Activated CD8-positive, alpha-beta memory T cell treated with anti-CD3 and anti-CD28 coated beads for 4 hours (primary cell): ENCODE results near the gene CFLAR.
"Not testable (repeated sequence)": the region's sequence is repeated elsewhere in the genome, so short reads cannot be mapped to it uniquely, and the experiment has no call there.

Experiments used
- DNase-seq, 2 donors: peaks; one replicate each; pipeline ENCODE4 v3.0.0-alpha.2; 2020; ENCODE audit warnings: low read depth in 2 of 2

The CFLAR gene

DNA sequence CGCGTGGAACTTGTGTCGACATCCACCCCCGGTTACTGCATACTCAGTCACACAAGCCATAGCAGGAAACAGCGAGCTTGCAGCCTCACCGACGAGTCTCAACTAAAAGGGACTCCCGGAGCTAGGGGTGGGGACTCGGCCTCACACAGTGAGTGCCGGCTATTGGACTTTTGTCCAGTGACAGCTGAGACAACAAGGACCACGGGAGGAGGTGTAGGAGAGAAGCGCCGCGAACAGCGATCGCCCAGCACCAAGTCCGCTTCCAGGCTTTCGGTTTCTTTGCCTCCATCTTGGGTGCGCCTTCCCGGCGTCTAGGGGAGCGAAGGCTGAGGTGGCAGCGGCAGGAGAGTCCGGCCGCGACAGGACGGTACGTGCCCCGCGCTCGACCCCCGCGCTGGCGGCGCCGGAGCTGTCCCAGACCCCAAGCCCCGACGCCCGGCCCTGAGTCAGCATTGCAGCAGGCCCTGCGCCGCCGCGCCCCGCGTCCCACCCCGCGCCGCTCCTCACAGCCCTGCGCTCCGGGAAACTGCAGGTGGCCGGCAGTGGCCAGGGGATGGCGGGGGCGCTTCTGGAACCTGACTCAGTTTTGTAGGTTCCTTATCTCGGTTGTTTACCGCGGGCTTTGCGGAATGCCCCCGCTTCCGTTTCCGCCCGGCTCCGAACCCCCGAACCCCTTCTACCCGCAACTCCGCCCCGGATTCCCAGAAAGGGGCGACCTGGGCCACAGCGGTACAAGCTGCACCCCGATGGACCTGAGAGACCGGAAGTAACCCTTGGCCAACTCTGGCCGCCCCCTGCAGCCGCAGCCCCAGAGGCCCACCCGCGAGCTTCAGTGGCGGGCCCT lies at the start of gene CFLAR:
Gene CFLAR (plus strand): TSS at position 50 of the 844 bp plus-strand sequence. CDS start 13,702 bp downstream, outside the sequence.
- DNase-seq: peak; percentile 63 to 66

DNA sequence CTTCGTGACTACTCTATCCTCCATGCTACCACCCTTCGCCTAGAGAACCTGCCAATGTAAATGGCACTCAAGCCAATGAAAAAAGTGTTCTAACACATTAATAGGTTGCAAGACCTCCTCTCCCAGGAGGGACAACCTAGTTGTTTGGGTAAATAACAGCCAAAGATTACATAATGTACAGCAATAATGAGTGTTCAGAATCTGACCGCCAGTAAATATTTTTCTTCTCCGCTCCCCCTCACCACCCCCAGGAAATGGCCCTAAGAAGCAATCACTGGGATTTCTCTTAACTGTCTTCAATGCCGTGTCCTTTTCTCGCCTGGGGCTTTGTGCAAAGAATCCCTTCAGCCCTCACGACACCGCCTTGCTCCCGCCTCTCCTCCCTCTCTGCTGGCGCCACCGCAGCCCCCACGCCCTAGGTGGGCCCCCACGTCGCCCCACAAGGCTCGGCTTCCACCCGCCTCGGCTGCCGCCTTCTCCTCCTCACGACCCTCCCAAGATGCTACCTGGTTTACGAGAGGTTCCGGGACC lies 45.0 kb upstream of the CFLAR start:
- DNase-seq: peak in 1 of 2 donors; percentile 17

DNA sequence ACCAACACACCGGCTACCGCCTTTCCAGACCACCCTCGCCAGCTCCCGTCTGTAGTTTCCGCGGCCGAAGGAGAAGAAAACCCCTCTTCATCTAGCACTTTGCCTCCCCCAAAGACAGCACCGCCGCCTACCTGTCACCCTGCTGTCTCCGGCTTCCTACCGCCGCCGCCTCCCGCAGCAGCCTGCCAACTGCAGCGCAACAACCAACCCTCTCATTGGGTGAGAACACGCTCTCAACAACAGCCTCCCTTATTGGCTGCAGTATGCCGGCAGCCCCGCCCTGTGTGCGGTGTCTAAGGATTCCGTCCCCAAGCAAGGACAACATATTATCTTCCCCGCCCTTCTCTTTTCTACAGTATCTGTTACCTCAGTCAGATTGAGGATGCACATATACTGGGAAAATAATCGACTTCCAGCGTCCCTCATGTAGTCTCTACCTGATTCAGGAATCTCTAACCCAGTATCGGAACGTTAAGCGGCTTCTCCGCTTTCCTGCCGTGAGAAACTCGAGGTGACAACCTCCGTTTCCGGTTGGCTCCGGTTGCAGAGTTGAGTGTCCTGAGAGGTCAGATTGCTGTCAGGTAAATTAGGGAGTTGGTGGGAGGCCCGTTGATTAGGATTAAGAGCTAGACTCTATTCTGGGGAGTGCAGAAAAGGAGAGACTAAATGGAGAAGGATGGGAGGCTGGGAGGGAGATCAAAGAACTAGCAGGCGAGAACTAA lies 44.3 kb upstream of the CFLAR start, which contains the start of the genes HYCC2 and NDUFB3:
Gene HYCC2 (minus strand): TSS at position 193 of the 722 bp plus-strand sequence. CDS start 47,662 bp downstream, outside the sequence.
Gene NDUFB3 (plus strand): TSS at position 523 of the 722 bp plus-strand sequence. CDS start 6,882 bp downstream, outside the sequence.
- peak; percentile 79 to 87 for DNase-seq

DNA sequence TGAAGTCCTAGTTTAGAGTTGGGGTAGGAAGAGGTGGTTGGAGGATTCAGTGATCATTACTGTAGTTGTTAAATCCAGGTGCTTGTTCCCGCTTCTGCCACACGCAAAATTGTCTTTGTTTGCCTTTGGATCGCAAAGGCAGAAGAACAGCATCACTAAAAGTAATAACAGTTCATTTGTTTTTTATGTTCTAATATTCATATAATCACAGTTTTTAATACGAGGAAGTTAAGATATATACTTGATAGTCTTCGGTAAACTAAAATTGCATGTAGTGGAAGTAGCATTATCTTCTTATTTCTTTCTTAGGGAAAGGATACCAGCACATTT lies 43.8 kb upstream of the CFLAR start:
- DNase-seq: no peak

DNA sequence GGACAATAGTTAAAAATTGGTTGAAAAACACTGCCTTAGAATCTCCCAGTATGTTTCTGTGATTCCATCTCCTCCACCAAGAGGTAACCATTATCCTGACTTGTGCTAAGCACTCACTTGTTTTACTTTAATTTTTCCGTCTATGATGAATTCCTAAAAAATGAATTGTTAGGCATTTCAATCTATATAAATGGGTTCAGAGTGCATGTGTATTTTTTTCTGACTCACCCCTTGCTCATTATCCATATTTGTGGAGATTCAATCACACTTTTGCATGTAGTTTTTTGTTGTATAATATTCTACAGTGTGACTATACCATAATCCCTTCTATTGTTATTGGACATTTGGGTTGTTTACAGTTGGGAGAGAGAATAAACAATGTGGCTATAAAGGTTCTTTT lies 42.9 kb upstream of the CFLAR start:
- no peak for DNase-seq

DNA sequence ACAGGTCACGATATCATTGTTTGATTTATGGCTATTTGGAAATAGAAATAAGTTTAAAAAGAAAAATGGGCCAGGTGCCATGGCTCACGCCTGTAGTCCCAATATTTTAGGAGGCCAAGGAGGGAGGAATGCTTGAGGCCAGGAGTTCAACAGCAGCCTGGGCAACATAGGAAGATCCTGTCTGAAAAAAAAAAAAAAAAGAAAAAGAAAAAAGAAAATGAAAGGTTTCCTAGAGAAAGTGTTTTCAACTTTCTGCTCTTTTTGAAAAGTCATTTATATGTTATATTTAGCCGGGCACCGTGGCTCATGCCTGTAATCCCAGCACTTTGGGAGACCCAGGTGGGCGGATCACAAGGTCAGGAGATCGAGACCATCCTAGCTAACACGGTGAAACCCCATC lies 41.0 kb upstream of the CFLAR start:
- DNase-seq: no peak

DNA sequence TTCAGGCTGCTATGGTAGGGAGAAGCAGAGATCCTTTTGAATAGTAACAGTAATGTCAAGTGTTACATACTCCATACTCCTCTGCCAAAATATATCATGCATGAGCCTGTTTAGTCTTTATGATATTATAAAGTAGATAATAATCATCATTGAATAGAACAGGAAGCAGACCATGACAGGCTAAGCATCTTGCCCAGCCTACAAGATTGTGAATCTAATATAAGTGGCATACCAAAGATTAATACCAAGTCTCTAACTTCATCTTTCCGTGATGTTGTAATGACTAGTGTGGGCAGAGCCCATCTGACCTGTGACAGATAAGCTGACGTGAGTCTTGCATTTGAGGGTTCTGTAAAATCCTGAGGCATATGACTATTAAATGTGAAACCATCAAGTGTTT lies 31.1 kb upstream of the CFLAR start:
- no peak for DNase-seq

DNA sequence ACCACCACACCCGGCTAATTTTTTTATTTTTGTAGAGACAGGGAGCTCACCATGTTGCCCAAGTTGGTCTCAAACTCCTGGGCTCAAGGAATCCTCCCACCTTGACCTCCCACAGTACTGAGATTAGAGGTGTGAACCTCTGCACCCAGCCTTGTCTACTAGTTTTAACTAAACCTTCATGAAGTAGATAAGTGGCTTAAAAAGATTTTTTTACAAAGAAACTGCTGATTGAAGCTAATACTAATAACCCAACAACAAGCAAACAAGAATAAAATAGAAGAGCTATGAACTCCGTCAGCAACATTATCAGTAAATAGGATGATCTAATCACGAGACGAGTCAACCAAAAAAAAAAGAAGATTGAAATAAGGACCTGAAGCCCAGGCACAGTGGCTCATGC lies 25.4 kb upstream of the CFLAR start:
- DNase-seq: no peak

DNA sequence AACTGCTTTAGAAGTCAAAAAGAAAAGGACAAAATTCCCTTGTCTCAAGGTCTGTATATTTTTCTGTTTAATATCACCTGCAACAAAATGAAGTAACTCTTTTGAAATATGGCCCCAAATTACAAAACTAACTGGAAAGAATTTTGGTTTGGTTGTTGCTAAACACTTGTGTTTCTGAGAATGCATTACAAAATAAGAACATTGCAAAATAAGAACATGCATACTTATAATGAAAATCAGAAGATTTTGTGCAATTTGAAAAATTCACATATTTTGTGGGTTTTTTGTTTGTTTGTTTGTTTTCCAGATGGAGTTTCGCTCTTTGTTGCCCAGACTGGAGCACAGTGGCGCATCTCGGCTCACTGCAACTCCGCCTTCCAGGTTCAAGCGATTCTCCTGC lies 22.4 kb upstream of the CFLAR start:
- no peak for DNase-seq

DNA sequence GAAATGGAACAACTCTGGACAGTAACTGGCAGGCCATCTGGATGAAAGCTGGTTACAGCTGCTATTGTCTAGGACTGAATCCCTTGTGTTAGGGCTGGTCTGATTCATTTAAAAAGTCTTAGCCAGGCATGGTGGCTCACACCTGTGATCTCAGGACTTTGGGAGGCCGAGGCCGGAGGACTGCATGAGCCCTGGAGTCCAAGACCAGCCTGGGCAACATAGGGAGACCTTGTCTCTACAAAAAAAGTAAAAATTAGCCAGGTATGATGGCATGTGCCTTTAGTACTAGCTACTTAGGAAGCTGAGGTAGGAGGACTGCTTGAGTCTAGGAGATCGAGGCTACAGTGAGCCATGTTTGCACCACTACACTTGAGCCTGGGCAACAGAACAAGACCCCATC lies 15.5 kb upstream of the CFLAR start:
- DNase-seq: no peak

DNA sequence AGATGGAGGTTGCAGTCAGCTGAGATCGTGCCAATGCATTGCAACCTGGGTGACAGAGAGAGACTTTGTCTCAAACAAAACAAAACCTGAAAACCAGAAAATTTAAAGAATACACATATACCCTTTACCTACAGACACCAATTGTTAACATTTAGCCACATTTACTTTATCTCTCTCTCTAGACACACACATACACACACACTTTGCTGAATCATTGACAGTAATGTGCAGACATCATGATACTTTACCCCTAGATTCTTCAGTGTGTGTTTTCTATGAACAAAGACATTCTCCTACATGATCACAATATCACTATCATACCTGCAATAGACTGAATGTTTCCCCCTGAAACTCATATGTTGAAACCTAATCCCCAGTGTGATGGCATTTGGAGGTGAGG lies 10.2 kb upstream of the CFLAR start:
- no peak for DNase-seq

DNA sequence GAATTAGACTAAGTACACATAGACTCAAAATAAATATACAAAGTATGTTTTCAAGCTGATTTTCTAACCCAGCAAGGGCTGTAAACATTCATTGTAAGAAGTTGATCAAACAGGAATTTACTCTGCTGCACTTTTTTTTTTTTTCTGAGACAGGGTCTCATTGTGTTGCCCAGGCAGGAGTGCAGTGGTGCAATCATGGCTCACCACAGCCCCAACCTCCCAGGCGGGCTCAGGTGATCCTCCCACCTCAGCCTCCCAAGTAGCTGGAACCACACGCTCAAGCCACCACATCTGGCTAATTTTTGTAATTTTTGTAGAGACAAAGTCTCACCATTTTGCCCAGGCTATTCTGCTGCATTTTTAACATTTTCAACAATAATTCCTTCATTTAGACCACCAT lies 8.3 kb upstream of the CFLAR start:
- no peak for DNase-seq

DNA sequence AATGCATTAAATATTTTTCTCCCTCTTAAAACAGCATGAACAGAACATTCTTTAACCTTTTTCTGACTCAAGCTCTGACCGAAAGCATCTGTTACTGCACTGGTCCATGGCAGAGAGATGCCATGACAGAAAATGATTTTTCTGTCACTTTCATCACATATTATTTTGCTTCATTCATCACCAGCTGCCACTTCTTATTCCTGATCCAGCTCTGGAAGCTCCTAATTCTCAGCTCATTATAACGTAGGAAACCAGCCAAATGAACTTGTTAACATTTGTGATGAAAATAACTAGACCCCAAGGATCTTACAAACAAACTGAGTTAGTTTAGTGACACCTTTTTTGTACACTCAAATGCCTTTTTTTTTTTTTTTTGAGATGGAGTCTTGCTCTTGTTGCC lies 7.6 kb upstream of the CFLAR start:
- no peak for DNase-seq

DNA sequence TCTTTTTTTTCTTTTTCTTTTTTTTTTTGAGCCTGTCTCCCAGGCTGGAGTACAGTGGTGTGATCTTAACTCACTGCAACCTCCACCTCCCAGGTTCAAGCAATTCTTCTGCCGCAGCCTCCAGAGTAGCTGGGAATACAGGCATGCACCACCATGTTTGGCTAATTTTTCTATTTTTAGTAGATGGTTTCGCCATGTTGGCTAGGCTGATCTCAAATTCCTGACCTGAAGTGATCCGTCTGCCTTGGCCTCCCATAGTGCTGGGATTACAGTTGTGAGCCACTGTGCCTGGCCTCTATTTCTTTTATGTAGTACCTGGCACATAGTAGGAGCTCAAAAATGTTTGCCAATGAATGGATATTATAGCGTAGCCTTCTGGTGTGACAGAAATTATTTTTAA lies 6.8 kb upstream of the CFLAR start:
- no peak for DNase-seq

DNA sequence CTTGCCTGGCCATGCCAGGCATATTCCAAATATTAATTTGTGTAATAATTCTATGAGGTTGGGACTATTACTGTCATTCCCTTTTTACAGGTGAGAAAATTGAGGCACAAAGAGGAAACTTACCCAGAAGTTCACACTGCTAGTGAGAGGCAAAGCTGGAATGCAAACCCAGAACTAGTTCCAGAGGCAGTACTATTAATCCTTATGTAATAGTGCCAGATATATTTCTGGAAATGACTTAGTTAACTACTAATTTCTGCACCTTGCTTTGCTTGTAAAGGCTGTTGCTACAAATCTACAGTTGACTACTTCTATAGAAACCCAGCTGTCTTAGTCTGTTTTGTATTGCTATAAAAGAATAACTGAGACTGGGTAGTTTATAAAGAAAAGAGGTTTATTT lies 5.3 kb upstream of the CFLAR start:
- DNase-seq: no peak

DNA sequence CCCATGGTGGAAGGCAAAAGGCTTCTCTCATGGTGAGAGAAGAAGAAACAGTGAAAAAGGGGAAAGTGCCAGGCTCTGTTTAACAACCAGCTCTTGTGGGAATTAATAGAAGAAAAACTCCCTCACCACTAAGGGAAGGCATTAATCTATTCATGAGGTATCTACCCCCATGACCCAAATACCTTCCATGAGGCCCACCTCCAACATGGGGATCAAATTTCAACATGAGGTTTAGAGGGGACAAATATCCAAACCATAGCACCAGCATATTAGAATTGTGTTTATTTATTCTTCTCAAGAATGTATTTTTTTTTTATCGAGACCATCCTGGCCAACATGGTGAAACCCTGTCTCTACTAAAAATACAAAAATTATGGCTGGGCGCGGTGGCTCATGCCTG lies 4.9 kb upstream of the CFLAR start:
- DNase-seq: no peak

DNA sequence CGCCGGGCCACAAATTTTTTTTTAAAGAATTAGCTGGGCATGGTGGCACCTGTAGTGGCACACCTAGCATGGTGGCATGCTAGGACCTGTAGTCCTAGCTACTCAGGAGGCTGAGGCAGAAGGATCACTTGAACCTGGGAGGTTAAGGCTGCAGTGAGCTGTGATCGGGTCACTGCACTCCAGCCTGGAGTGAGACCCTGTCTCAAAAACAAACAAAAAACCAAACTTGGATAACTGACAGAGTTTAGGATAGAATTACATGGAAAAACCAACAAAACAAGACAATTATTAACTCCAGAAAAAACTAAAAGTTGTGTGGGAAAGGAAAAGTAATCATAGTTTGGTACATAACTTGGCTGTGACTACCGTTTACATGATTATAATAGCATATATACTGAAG lies 1.6 kb upstream of the CFLAR start:
- no peak for DNase-seq

DNA sequence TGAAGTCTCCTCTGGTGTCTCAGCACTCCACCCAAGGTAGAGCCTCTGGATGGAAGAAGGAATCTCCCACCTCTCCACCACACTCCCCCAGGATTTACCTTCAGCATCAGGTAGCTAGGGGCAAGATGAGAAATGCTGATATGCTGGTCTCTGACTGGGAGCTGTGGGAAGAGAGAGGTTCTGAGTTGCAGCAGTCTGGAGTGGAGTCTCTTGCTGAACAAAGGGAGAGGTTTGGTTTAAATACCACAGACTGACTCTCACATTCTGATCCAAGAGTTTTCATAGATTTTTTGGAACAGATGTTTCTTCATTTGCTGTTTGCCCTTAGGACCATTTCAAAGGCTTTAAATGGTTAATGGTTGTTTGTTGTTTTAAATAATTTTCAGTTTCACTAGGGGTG lies 1.1 kb upstream of the CFLAR start:
- DNase-seq: no peak

DNA sequence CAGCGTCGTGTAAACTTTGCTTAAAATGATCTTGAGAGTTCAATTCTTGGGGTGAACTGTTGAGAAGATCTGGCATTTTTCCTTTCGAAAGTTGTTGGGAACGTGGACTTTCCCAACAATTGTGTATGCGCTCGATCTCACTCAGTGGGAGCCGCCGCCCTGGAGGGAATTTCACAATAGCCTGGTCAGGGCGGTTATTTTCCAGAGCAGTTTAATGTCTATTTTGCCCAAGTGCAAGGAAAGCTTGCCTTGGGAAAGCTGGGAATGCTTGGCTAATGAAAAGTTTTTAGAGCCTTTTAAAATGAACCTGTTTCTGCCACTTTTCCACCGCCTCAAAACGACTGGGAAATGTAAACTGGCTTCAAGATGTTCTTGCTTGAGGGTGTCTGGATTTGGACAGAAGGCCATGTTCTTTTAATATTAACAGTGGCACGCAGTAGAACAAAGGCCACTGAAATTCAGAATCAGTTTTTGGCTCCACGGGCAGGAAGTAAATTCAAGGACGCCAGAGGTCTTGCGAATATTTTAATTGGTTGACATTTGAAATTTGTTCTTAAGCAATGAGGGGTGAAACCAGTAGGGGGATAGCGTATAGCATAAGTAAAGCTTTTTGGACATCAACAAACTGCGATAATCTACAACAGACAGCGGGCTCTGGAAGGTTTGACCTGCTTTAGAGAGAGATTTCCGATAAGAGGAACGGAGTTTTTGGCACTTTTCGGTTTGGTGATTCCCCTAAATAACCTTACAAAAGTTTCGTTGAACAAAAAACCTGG lies 1.2 kb downstream of the CFLAR start:
- DNase-seq: no peak

DNA sequence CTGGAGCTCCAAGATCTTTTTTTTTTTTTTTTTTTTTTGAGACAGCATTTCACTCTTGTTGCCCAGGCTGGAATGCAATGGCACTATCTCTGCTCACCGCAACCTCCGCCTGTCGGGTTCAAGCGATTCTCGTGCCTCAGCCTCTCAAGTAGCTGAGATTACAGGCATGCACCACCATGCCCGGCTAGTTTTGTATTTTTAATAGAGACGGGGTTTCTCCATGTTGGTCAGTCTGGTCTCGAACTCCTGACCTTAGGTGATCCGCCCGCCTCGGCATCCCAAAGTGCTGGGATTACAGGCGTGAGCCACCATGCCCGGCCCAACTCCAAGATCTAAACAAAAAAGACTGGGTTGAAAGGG lies 1.8 kb downstream of the CFLAR start:
- DNase-seq: not testable (repeated sequence)

DNA sequence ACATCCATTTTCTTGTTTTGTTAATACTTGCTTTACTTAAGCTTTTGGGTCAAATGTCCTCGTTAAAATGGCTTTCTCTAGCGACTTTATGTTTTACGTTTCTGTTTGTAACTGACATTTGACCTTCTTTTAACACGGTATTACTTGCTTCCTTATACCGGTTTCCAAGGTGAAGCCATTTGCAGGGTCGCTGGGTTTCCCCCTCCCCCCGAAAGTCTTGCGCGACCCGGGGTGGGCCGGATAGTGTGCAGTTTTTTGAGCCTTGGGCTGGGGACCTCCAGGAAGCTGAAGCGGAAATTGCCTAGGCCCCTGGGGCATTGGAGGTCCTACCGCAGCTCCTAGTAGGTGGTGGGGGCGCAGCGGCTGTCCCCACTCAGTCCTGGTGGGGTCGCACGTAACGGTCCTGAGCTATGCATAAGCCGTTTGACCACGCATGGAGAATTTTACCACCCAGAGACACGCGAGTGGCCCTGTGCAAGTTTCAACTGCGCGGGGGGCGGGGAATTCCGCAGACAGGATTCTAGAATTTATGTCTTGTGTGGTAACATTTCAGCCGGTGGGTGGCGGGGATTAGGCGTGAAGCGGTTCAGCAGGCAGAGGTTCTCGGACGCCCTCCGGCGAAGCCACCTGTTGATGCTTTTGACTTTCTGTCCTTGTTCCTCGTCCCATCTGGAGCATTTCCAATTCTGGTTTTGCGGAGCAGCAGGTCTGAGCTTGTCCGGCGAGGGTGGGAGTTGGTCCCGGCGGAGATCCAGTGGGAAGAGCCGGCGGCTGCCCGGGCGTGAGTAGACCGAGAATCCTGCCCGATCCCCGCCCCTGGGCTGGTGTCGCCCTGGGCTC lies 2.4 kb downstream of the CFLAR start:
- peak; percentile 72 to 80 for DNase-seq
